ENCODE results near the gene HNRNPF. TPM values are rescaled to one million over a fixed set of nuclear protein-coding genes. Genes with fewer than 3 reads are reported as not detected.

HNRNPF gene
- total and polyA plus RNA-seq, 2 of the 4 experiments (the other 2 are of a cell fraction), result 169 to 207 TPM

GRCh38 chr10:43452356-43452914 is 43.4 kb upstream of the HNRNPF start:
- intact Hi-C loops (cut with micrococcal nuclease) (no loop called here), in situ Hi-C loops (cut with MboI; ENCODE audit: low sequenced_read_pairs) (loop anchor here (5.0 kb wide), 1 partner anchor 50 kb away; no protein-coding TSS in a partner anchor), dilution Hi-C loops (cut with HindIII; ENCODE audit: low sequenced_read_pairs, unreplicated experiment) (no loop called here)
- Histone ChIP-seq H3K27me3 (ENCODE audit: control insufficient read depth, insufficient read depth, low read length) (no peaks in the 10 kb centered on the region), H4K91ac (ENCODE audit: insufficient read depth, low read depth, low read length) (no peak overlapping the region), H3K23ac (ENCODE audit: low read depth, low read length) (no peak overlapping the region), H3K9me3 (ENCODE audit: control insufficient read depth, insufficient read depth, low read length) (no peaks in the 10 kb centered on the region), H4K20me1 (ENCODE audit: insufficient read depth, low read length) (no peaks in the 10 kb centered on the region), H3K4me3 (ENCODE audit: insufficient read depth, low read depth, low read length) (no peak overlapping the region), H2BK15ac (ENCODE audit: low read depth, low read length) (no peak overlapping the region), H3K36me3 (ENCODE audit: control insufficient read depth, insufficient read depth, low read length) (no peaks in the 10 kb centered on the region), H2AK5ac (ENCODE audit: low read depth, low read length) (no peak overlapping the region), H2BK120ac (ENCODE audit: low read depth, low read length) (no peak overlapping the region), H3K9ac (ENCODE audit: low read depth, low read length) (no peak overlapping the region), H2AK9ac (replicated peaks; ENCODE audit: low read depth, low read length, poor library complexity) (no peak overlapping the region), H2BK5ac (ENCODE audit: low read depth, low read length, poor library complexity, severe bottlenecking) (no peak overlapping the region), H2BK20ac (ENCODE audit: low read depth, low read length) (no peak overlapping the region), H4K8ac (ENCODE audit: low read depth in 2 of 2, low read length in 2 of 2) (no peak overlapping the region), H3K27ac (ENCODE audit: insufficient read depth, low read length) (no peak overlapping the region), H4K5ac (ENCODE audit: low read depth, low read length) (no peak overlapping the region), H3K56ac (ENCODE audit: extremely low read depth, insufficient read depth, low read length) (no peak overlapping the region), H3K9me1 (ENCODE audit: insufficient read depth, low read length) (peaks cover 3% of the 10 kb centered on the region; the same call in 1 of the 2 replicates), H2AFZ (replicated peaks; ENCODE audit: low read length, poor library complexity) (no peak overlapping the region), H3K79me1 (ENCODE audit: low read depth in 1 of 2, low read length in 2 of 2) (peaks cover 0 to 11% of the 10 kb centered on the region in 2 experiments; a peak in 2 of 4 replicates), H3K4me1 (ENCODE audit: control insufficient read depth, insufficient read depth, low read length) (peaks cover 4% of the 10 kb centered on the region; the same call in 1 of the 2 replicates), H3K4ac (ENCODE audit: low read depth, low read length) (no peak overlapping the region), H3K18ac (ENCODE audit: low read depth, low read length) (no peak overlapping the region), H3K14ac (replicated peaks; ENCODE audit: low read depth, low read length) (no peak overlapping the region), H3K4me2 (ENCODE audit: low read depth, low read length) (no peak overlapping the region)
- ChIA-PET POLR2A (ENCODE audit: unreplicated experiment) (no interaction called here), CTCF (interaction anchor here (1.1 kb wide), 1 partner anchor 10 kb away, joined by 4 read pairs; no protein-coding TSS in a partner anchor)
- WGBS, 2 experiments (ENCODE audit: extremely low coverage in 2 of 2, insufficient read length in 1 of 2), result no CpG with 5 or more reads among the region's 4 CpGs
- no peak for ATAC-seq (ENCODE audit: low read depth)
- DNase-seq, result no peak
- BruUV-seq (replicated peaks), result no TSS peak
- TF ChIP-seq ELK1 (IDR thresholded peaks at IDR 0.05; ENCODE audit: borderline replicate concordance, low read depth, low read length) (no peak), RCOR1 (IDR thresholded peaks at IDR 0.05; ENCODE audit: insufficient replicate concordance, low read length) (no peak), CEBPB (IDR thresholded peaks at IDR 0.05; ENCODE audit: low read depth, low read length) (no peak), MXI1 (IDR thresholded peaks at IDR 0.05; ENCODE audit: borderline replicate concordance, low read depth, low read length) (no peak), CTCF (conservative IDR thresholded peaks at IDR 0.05; ENCODE audit: low read depth, low read length) (no peak), NFE2L2 (IDR thresholded peaks at IDR 0.05; ENCODE audit: low read depth, low read length) (no peak), USF2 (IDR thresholded peaks at IDR 0.05; ENCODE audit: low read depth, low read length) (no peak), BHLHE40 (IDR thresholded peaks at IDR 0.05; ENCODE audit: low read depth, low read length) (no peak), SMC3 (IDR thresholded peaks at IDR 0.05; ENCODE audit: low read depth, low read length) (no peak), RFX5 (IDR thresholded peaks at IDR 0.05; ENCODE audit: low read depth, low read length) (no peak), FOS (IDR thresholded peaks at IDR 0.05; ENCODE audit: low read depth, low read length) (no peak)
